Islet of Langerhans (tissue), 1 donor: ENCODE measurements around the gene LRRC70.

ENCODE experiments used
- FAIRE-seq: peaks from one replicate; lab custom pipeline; 2011; peaks lifted over from hg19 to GRCh38; lab: Jason Lieb, UNC

Gene LRRC70

DNA sequence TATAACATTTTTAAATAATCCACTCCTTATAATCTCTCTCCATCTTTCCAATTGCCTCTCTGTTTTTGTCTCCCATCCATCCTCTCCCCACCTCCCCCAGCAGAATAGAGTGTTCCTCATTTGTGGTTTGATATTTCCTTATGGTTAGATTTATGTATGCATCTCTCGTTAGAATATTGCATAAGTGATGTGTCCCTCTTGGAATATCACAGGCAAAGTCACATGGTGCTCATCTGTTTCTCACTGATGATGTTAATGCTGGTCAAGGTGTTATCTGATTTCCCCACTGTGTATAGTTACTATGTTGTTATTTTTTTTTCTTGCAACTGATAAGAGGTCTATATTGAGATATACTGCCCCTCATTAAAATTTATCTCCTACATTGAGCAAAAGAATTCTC, 3.1 kb upstream of the LRRC70 start:
- FAIRE-seq, result no peak

DNA sequence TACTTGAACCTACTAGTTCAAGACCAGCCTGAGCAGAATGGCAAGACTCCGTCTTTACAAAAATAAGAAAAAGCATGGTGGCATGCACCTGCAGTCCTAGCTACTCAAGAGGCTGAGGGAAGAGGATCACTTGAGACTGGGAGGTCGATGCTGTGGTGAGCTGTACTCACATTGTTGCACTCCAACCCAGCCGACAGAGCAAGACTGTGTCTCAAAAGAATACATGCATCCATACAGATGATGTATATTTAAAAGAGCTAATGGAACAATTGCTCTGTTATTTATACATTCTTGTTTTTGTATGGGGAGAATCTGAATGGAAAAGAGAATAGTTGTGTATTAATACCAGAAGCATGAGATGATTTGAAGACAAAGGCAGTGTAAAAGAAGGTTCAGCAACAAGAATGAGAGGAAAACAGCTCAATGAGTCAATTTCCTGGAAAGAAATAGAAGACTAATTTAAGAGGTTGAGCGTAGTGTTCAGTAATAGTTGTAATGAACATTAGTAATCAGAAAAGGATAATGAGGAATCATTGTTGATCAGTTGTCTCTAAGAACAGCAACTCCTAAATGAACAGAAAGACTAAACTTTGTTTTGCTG, 1.9 kb upstream of the LRRC70 start:
- FAIRE-seq, result no peak

DNA sequence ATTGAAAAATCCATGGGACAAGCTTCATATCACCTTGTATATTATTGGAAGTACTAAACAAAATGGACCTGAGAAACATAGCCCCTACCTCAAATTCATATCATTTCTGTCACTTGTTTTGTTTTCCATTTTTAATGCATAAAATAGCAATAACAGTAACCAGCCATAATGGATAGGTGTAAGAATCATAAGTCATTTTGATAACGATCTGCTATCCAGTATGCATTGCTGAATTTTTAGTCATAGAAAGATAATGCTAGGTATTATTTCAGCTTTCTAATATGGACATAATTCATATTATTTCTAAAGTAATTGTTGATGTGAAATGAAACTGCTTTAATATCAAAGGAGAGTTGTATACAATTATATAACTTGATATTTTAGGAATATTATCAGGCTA, 1.1 kb upstream of the LRRC70 start:
- FAIRE-seq, result peak; percentile 43

DNA sequence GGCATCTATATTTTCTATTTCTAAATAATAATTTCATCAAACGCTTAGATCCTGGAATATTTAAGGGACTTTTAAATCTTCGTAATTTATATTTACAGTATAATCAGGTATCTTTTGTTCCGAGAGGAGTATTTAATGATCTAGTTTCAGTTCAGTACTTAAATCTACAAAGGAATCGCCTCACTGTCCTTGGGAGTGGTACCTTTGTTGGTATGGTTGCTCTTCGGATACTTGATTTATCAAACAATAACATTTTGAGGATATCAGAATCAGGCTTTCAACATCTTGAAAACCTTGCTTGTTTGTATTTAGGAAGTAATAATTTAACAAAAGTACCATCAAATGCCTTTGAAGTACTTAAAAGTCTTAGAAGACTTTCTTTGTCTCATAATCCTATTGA, 1.1 kb downstream of the LRRC70 start:
- FAIRE-seq, result no peak

DNA sequence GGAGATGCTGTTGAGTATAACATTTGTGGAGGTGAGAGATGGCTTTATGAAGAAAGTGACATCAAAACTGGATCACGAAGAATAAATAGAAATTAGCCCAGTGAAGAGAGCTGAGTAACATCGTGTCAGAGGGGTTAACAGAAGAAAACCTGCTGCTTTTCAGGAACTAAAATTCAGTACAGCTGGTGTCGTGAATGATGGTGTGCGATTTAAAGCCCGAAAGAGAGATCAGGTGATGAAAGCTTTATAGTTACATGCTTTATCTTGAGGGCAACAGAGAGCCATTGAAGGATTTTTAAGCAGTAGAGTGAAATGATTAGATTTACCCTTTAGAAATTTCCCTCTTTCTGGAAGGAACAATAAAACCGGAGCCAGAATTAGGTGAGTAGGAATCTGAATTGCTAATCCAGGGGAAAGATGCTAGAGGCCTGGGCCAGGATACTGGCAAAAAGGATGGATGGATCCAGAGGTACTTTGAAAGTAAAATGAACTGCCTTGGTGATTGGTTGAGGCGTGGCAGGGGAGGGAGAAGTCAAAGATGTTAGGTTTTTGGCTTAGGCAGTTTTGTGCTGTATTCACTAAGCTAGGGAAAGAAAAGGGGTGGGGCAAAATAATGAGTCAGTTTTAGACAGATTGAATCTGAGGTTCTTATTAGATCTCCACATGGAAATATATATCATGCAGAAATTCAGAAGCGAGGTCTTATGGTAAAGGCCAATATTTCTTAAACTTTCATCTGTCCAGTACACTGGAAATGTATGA, 3.4 kb downstream of the LRRC70 start:
- no peak for FAIRE-seq

DNA sequence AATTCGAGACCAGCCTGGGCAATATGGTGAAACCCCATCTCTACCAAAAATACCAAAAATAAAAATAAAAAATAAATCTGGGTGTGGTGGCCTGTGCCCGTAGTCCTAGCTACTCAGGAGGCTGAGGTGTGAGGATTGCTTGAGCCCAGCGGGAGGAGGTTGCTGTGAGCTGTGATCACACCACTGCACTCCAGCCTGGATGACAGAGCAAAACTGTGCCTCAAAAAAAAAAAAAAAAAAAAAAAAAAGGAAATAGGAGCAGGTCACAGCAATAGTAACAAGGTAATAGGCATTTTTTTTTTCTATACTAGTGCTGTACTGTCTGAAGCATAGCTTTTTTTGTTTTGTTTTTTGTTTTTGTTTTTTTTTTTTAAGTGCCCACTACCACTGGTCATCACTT, 5.8 kb downstream of the LRRC70 start:
- no peak for FAIRE-seq

DNA sequence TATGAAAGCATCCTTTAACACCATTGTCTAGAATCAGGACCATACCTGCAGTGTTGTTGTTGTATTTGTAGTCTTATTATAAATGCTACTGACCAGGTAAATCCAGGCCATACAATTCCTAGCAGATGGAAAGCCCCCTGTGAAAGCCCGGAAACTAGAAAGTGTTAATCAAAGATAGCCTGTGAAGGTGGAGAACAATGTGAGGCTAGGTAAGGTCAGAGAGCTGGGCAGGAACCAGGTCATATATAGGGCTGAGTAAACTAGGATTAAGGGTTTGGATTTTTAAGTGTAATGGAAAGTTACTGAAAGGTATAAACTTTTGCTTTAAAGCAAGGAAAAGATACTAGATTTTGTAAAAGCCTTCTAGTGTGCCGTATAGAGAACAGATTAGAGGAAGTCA, 6.7 kb downstream of the LRRC70 start:
- no peak for FAIRE-seq

DNA sequence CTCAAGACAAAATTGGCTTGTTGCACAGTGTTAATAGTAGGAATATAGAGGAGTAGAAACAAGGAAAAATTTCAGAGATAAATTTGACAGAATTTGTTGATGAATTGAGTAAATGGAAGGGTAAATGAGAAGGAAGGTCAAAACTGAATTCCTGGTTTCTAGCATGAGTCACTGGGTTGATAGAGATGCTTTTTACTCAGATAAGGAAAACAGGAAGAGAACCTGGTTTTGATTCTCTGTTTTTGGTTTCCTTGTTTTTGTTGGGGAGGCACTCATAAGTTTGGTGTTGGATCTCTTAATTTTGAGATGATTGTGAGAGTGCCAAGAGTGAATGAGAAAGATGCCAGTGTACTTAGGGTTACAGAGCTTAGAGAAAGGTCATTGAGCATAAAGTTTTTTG, 7.1 kb downstream of the LRRC70 start:
- FAIRE-seq, result no peak

DNA sequence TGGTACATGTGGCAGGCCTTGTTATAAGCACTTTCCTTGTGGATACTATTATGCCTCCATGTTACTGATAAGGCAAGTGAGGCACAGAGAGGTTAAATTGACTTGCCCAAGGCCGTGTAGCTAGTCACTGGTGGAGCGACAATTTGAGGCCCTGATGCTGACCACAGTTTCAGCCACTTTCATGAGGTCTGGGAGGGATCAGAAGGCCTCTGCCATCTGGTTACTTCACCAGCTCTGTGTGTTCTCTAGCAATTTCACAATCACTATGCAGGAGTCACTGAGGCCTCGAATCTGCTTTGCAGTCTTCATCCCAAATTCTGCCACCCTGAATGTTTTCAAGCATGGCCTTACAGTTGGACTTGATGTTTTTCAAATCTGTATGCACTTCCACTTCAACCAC, 9.1 kb downstream of the LRRC70 start:
- FAIRE-seq, result no peak

DNA sequence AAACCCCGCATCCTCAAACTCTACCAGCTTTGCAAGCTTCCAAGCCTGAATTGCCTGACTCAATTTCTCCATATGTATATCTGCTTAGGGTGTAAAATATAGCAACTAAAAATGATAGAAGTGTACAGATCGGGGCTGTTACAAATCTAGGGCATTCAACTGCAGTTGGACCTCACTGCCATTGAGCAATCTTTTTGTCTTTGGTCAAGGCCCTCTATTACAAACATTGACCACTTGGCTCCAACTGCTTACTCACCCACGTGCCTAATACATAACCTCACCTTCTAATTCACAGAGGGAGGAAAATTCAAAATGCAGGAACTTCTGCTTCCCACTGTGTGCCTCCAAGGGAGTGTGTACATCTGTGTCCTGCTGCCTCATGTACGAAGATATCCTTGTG, 10.0 kb downstream of the LRRC70 start:
- no peak for FAIRE-seq

DNA sequence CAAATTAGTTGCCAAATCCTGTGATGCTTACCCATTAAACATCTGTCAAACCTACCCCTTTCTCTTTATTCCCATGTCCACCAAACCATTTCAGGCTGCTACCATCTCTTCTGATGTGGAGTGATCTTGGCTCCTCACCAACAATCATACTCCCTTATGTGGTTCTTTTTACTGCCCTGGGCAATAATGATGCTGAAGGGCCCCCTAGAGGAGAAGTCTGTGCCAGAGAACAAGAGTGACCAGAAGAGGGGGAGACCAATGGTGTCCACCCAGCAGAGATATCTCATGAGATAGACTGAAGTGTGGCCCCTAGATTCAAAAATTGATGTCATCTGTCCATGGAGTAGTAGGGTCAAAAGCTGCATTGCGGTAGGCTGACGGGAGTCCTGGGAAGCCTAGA, 10.9 kb downstream of the LRRC70 start:
- no peak for FAIRE-seq

DNA sequence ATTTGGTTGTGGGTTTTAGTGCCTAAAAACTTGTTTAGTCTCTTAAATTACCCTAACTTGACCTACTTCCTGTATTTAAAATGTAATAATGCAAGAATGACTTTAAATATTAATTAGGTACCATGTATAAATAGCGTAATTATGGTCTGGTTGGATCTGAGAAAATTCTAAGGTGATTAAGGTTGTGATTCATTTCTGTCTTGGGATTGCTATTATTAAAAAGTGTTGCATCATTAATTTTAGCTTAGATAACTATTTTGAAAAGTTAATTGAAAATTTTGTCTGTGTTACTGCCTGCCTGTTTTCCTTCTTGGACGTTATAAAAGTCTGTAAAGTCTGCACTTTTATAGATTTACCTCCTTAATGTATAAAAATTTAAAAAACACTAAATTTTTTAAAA, 11.8 kb downstream of the LRRC70 start:
- no peak for FAIRE-seq

DNA sequence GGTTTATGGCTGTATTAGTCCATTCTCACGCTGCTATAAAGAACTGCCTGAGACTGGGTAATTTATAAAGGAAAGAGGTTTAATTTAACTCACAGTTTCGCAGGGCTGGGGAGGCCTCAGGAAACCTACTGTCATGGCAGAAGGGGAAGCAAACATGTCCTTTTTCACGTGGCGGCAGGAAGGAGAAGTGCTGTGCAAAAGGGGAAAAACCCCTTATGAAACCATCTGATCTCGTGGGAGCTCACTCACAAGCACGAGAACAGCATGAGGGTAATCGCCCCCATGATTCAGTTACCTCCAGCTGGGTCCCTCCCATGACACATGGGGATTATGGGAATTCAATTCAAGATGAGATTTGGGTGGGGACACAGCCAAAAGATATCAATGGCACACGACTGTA, 13.9 kb downstream of the LRRC70 start:
- no peak for FAIRE-seq

DNA sequence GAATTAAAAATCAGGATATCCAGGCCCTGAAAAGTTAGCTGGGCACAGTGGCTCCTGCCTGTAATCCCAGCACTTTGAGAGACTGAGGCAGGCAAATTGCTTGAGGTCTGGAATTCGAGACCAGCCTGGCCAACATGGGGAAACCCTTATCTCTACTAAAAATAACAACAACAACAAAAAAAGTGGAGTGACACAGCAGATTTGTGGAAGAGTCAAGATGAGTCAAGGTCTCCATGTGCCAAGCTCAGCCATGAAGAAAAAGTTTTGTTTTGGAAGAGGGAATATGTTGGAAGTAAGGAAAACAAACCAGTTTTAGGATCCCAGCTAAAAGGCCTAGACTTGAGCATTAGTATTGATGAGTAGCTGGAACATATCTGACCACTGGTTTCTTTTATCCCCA, 14.7 kb downstream of the LRRC70 start:
- no peak for FAIRE-seq

DNA sequence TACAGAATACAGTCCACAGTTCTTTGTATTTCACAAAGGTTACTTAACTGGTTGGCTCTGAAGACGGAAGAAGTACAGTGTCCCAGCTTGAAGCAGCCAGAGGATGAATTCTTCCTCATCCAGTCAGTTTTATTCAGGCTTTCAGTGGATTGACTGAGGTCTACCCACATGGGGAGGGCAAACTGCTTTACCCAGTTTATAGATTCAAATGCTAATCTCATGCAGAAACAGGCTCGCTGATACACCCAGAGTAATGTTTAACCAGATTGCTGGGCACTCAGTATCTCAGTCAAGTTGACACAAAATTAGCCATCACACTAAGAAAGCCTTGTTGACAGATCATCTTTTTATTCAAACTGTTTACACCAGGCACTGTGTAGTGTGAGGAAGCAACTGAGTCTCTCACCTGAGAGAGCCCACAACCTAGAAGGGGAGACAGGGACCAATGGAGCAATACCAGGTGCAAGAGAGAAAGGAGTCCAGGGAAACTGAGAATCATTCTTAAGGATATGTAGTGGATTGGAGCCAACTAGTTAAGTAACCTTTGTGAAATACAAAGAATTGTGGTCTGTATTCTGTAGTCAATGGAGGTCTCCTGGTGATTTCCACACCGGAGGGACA, 15.9 kb downstream of the LRRC70 start:
- no peak for FAIRE-seq

DNA sequence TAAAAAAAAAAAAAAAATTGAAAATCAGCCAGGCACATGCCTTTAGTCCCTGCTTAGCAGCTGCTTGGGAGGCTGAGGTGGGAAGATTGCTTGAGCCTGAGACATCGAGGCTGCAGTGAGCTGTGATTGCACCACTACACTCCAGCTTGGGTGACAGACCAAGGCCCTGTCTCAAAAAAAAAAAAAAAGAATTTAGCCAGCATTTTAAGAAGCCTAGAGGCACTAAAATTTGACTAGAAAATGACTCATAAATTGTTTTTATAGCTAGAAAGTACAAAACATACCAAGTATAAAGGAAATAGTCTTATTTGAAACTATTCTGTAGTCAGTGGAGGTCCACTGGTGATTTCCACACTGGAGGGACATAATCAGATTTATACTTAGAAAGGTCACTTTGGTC, 17.5 kb downstream of the LRRC70 start:
- no peak for FAIRE-seq

DNA sequence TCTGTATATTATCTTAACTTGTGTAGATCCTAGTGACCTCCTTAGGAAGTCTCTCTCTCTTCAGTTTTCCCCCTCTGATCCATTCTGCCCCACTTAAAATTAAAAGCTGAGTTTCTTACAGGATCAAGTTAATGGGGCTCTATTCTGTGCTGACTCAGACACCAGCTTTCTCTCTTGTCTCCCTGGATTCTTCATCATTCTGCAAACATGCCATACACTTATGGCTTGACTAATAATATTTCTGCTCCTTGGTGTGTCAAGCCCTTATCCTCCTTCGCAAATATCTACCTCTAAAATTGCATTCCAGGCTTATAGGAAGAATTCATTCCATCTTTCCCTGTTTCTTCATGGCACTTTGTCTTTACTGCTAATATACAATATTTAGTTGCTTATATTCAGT, 18.1 kb downstream of the LRRC70 start:
- no peak for FAIRE-seq

DNA sequence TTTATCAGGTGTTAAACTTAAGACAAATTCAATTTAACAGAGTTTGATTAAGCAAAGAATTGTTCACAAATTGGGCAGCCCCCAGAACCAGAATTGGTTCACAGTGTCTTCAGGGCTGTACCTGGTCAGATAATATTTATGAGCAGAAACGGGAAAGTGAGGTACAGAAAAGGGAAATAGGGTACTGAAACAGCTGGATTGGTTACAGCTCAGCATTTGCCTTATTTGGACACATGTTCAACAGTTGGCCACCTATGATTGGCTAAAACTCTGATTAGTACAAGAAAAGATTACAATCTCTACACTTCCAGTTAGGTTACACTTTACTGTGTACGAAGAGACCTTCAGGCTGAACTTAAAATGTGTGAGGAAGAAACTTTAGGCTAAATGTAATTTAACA, 18.7 kb downstream of the LRRC70 start:
- FAIRE-seq, result no peak

DNA sequence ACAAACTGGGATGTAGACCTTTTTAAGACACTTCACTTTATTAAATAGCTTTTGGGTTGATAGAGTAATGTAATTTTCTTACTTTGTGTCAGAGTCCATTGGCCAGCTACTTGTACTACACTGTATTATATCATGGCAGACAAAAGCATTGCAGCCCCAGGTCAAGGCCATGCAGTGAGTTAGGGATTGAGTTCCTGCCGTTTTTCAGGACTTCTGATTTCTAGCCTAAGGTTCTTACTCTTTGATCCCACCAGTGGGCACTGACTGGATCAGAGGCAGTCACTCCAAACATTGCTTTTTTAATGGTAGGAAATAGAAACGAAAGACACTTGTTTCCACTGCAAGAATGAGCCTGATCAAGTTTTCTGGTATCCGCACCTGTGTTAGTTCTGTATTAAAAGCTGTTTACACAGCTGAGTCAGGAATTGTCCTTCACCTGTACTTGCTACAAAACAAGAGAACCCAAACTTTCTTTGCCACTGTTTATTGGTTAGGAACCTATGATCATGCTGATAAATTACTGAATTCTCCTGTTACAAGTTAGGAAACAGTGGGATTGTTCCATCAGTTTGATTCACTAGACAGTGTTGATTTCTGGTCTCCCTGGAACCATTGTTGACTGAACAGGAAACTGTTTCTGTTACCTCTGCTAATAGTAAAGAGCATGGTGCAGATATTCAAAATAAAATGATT, 22.1 kb downstream of the LRRC70 start:
- no peak for FAIRE-seq

DNA sequence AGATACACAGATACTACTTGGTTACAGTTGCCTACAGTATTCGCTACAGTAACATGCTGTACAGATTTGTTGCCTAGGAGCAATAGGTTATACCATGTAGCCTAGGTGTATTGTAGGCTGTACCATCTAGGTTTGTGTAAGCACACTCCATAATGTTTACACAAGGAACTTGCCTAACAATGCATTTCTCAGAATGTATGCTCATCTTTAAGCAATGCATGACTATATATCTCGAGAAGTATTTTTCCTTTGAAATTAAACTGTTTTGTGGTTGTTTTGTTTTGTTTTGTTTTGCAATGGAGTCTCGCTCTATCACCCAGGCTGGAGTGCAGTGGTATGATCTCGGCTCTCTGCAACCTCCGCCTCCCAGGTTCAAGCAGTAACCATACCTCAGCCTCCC, 25.3 kb downstream of the LRRC70 start:
- no peak for FAIRE-seq

DNA sequence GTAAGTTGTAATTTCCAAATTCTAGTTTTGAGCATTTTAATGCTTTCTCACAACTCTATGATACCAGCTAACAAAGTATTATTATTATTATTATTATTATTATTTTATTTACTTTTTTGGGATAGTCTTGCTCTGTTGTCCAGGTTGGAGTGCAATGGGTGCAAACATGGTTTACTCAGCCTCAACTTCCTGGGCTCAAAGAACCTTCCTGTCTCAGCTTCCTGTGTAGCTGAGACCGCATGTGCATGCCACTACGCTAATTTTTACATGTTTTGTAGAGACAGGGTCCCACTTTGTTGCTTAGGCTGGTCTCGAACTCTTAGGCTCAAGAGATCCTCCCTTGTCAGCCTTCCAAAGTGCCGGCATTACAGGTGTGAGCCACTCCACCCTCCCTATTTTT, 27.0 kb downstream of the LRRC70 start:
- FAIRE-seq, result no peak

DNA sequence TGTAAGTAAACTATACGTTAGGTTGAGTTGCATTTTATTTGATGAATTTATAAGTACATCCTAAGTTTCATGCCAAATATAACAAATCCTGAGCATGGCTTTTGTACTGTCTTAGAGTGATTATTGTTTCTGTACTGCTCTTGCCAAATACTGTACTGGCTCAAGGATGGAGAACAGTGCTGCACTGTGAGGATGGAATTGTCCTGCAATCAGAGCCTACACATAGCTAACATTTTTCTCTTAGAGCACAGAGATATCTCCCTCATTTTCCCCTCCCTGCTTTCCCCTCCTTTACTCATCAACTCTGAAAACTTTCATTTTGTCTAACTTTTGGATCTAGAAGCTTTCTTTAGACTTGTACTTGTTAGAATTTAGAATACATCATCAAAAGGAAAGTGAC, 28.3 kb downstream of the LRRC70 start:
- no peak for FAIRE-seq

DNA sequence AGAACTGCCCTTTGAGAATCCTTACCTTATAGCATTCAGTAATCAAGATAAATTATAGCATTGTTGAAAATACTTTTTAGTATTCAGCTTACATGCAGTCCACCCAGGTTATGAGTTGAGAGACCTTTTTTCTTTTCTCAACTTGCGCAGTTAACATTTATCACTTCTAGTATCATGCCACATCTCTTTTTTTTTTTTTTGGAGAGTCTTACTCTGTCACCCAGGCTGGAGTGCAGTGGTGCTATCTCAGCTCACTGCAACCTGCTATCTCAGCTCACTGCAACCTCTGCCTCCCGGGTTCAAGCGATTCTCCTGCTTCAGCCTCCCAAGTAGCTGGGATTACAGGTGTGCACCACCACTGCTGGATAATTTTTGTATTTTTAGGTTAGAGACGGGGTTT, 29.0 kb downstream of the LRRC70 start:
- FAIRE-seq, result no peak
